Prostate gland (tissue), 2 donors: ENCODE data around the gene TMEM184A. TPM values are rescaled to one million over a fixed set of nuclear protein-coding genes. Genes with fewer than 3 reads are reported as not detected.
"Not testable (repeated sequence)": the region's sequence is repeated elsewhere in the genome, so short reads cannot be mapped to it uniquely, and the experiment has no call there.

Experiments
- DNase-seq: peaks from one replicate; pipeline ENCODE4 v3.0.0-alpha.2; 2019; ENCODE audit warnings: low spot score
- H3K27ac ChIP-seq, 2 donors: fragments of 200-600 bp; sonication (generic); 2 replicates each; pipeline ENCODE4 v1.5.1; 2017 to 2019
- H3K27me3 ChIP-seq: fragments of 200-600 bp; sonication (generic); replicated peaks from 2 replicates; pipeline ENCODE4 v1.5.1; 2019; ENCODE audit not compliant: insufficient read depth
- H3K36me3 ChIP-seq, 2 donors: fragments of 200-600 bp; sonication (generic); 1 replicate in 1 of 2; 2 replicates in 1 of 2; pipeline versions ENCODE4 v1.5.1 to v1.8.1; 2017 to 2019
- H3K4me1 ChIP-seq: fragments of 200-600 bp; sonication (generic); replicated peaks from 2 replicates; pipeline ENCODE4 v1.5.1; 2019
- H3K4me3 ChIP-seq, 2 donors: fragments of 200-600 bp; sonication (generic); 2 replicates each; pipeline ENCODE4 v1.5.1; 2017 to 2019
- H3K9me3 ChIP-seq: fragments of 200-600 bp; sonication (generic); 2 replicates; pipeline ENCODE4 v1.5.1; 2017
- CTCF ChIP-seq, 4 experiments: fragments of 200-600 bp in 2 of 4; fragments of 450-650 bp in 2 of 4; sonication (generic) in 2 of 4; IDR thresholded peaks; 1 replicate in 3 of 4; 2 replicates in 1 of 4; pipeline ENCODE4 v1.5.1; 2016 to 2019; ENCODE audit warnings: antibody characterized with exemption in 4 of 4, mild to moderate bottlenecking in 2 of 4, moderate library complexity in 2 of 4
- POLR2A ChIP-seq: fragments of 450-650 bp; IDR thresholded peaks from one replicate; pipeline ENCODE4 v1.6.1; 2016; ENCODE audit warnings: antibody characterized with exemption, mild to moderate bottlenecking
- POLR2AphosphoS5 ChIP-seq: sonication (generic); formaldehyde crosslinking; IDR thresholded peaks from one replicate; pipeline ENCODE4 v1.6.1; 2017; ENCODE audit warnings: antibody characterized with exemption
- WGBS: methylation state at CpG from one replicate; pipeline ENCODE4 v1.1.5; 2018; 5-methylcytosine and 5-hydroxymethylcytosine counted together
- intact Hi-C: fragments of 100-400 bp; cut with DNase I; formaldehyde crosslinking; loops from one replicate; pipeline ENCODE4 v1.14.2; 2022
- total RNA-seq, 2 donors: library from RNA; depleted of rRNA; stranded (reverse); fragments of >200 nt; gene quantifications; one replicate each; pipeline ENCODE4 v1.1.0, GENCODE V29; 2016

Gene TMEM184A
- total RNA-seq, 2 donors from 2014 or later: 15.4 to 59.2 TPM

DNA sequence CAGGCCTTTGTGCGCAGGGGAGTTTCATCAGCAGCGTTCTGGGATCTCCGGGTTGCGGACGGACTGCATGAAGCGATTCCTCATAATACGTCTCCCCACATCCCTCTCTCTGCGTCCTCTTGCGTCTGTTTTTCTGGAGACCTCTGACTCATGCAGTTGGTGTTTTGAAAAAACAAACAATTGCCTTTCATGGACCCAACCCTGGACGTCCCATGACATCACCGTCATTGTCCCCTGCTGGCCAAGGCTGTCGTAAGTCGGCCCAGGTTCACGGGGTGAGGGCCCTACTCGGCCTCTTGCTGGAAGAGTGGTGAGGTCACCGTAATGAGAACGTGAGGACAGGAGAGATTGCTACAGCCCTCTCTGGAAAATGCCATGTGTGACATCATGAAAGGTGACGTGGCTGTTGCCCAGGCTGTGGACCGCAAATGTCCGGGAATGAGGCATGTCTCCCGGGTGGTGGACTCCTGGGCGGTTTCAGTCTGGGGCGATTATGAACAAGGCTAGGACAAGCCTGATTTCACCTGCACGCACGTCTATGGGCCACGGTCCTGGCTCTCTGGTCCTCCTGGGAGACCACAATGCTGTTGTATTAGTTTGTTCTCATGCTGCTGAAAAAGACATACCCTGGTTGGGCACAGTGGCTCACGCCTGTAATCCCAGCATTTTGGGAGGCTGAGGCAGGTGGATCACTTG lies 35.3 kb downstream of the TMEM184A start:
- Histone ChIP-seq H3K4me1 (no peaks in the 10 kb centered on the region), H3K27ac (no peak overlapping the region), H3K27me3 (no peaks in the 10 kb centered on the region), H3K9me3 (no peaks in the 10 kb centered on the region), H3K4me3 (no peak overlapping the region), H3K36me3 (no peaks in the 10 kb centered on the region)
- 75% methylated on average over 27 of the region's 27 CpGs for WGBS
- no peak for DNase-seq
- intact Hi-C loops: no loop called here
- no peak for TF ChIP-seq CTCF (IDR thresholded peaks at IDR 0.05)
- TF ChIP-seq POLR2AphosphoS5: no peak
- TF ChIP-seq POLR2A: no peak

DNA sequence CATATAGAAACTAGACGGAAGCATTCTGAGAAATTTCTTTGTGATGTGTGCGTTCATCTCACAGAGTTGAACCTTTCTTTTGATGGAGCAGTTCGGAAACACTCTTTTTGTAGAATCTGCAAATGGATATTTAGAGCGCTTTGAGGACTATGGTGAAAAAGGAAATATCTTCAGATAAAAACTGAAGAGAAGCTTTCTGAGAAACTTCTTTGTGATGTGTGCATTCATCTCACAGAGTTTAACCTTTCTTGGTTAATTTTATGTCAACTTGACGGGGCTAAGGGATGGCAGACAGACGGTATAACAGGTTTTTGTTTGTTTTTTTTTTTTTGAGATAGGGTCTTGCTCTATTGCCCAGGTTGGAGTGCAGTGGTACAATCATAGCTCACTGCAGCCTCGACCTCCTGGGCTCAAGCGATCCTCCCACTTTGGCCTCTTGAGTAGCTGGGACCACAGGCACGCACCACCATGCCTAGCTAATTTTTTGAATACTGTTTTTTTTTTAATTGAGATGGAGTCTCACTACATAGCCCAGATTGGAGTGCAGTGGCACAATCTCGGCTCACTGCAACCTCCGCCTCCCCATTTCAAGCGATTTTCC lies 36.6 kb downstream of the TMEM184A start:
- H3K4me3 ChIP-seq: not testable (repeated sequence)
- WGBS: 92% methylated on average over 12 of the region's 12 CpGs

GRCh38 chr7:1516586-1517251 lies 39.3 kb downstream of the TMEM184A start:
- TF ChIP-seq POLR2A: no peak
- TF ChIP-seq POLR2AphosphoS5: no peak
- TF ChIP-seq CTCF (IDR thresholded peaks at IDR 0.05): no peak

More for the DNA sequence above, 36.6 kb downstream of the TMEM184A start:
- H3K27me3 ChIP-seq, DNase-seq, H3K4me1 ChIP-seq, H3K9me3 ChIP-seq, H3K27ac ChIP-seq, H3K36me3 ChIP-seq, intact Hi-C loops: not testable (repeated sequence)

DNA sequence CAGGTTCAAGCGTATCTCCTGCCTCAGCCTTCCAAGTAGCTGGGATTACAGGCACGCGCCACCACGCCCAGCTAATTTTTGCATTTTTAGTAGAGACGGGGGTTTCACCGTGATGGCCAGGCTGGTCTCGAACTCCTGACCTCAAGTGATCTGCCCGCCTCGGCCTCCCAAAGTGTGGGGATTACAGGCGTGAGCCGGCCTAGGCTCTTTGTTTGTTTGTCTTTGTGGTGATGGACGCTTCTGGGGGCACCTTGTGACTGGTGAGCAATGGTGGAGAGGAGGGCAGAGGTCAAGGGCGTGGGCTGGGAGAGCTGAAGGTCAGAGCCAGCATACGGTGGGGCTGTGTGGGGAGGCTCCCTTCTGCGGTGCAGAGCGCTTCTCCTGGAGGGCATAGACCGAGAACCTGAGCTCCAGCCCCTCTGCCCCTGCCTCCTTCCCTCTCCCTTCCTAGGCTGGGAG lies 40.5 kb downstream of the TMEM184A start:
- H3K27me3 ChIP-seq, H3K4me1 ChIP-seq, intact Hi-C loops, H3K27ac ChIP-seq, DNase-seq, H3K36me3 ChIP-seq, H3K9me3 ChIP-seq, H3K4me3 ChIP-seq: not testable (repeated sequence)
- WGBS: 79% methylated on average over 17 of the region's 17 CpGs

More at GRCh38 chr7:1516586-1517251, 39.3 kb downstream of the TMEM184A start:
- intact Hi-C loops: no loop called here
- Histone ChIP-seq H3K27me3 (no peaks in the 10 kb centered on the region), H3K4me1 (no peaks in the 10 kb centered on the region), H3K27ac (no peak overlapping the region), H3K4me3 (no peak overlapping the region), H3K36me3 (no peaks in the 10 kb centered on the region), H3K9me3 (no peaks in the 10 kb centered on the region)
- DNase-seq: no peak
- WGBS: 66% methylated on average over 18 of the region's 18 CpGs

- Histone ChIP-seq H3K9me3 (no peaks in the 10 kb centered on the region), H3K4me3 (no peak overlapping the region), H3K36me3 (no peaks in the 10 kb centered on the region), H3K4me1 (no peaks in the 10 kb centered on the region), H3K27me3 (no peaks in the 10 kb centered on the region), H3K27ac (no peak overlapping the region)
- TF ChIP-seq POLR2AphosphoS5 (no peak), POLR2A (no peak), CTCF (IDR thresholded peaks at IDR 0.05) (no peak)
- intact Hi-C loops: no loop called here
- DNase-seq: no peak
- 77% methylated on average over 4 of the region's 4 CpGs for WGBS
Measured at GRCh38 chr7:1514995-1515401, 41.0 kb downstream of the TMEM184A start.
